Measurements from ENCODE around the gene SLC25A29.

SLC25A29 gene

GRCh38 chr14:100330388-100330931, 24.2 kb upstream of the SLC25A29 start:
- Histone ChIP-seq H3K9ac (ENCODE audit: low read depth, low read length) (no peak overlapping the region), H3K4me3 (ENCODE audit: low read depth, low read length) (no peak overlapping the region), H3K4me1 (ENCODE audit: control insufficient read depth, insufficient read depth, low read length) (no peaks in the 10 kb centered on the region), H3K36me3 (ENCODE audit: control insufficient read depth, insufficient read depth, low read length) (peaks cover 18% of the 10 kb centered on the region), H3K27me3 (ENCODE audit: control insufficient read depth, insufficient read depth, low read length) (no peaks in the 10 kb centered on the region), H3K9me3 (ENCODE audit: control insufficient read depth, insufficient read depth, low read length) (no peaks in the 10 kb centered on the region), H3K27ac (ENCODE audit: low read depth, low read length) (no peak overlapping the region)

GRCh38 chr14:100330007-100330344, 23.7 kb upstream of the SLC25A29 start:
- Histone ChIP-seq H3K27ac (ENCODE audit: low read depth, low read length) (no peak overlapping the region), H3K9me3 (ENCODE audit: control insufficient read depth, insufficient read depth, low read length) (no peaks in the 10 kb centered on the region), H3K9ac (ENCODE audit: low read depth, low read length) (no peak overlapping the region), H3K4me1 (ENCODE audit: control insufficient read depth, insufficient read depth, low read length) (no peaks in the 10 kb centered on the region), H3K36me3 (ENCODE audit: control insufficient read depth, insufficient read depth, low read length) (peaks cover 17% of the 10 kb centered on the region), H3K4me3 (ENCODE audit: low read depth, low read length) (no peak overlapping the region), H3K27me3 (ENCODE audit: control insufficient read depth, insufficient read depth, low read length) (no peaks in the 10 kb centered on the region)

GRCh38 chr14:100329233-100330006, 23.2 kb upstream of the SLC25A29 start:
- H3K36me3 ChIP-seq (ENCODE audit: control insufficient read depth, insufficient read depth, low read length), result peaks cover 11% of the 10 kb centered on the region
- H3K4me1 ChIP-seq (ENCODE audit: control insufficient read depth, insufficient read depth, low read length), result no peaks in the 10 kb centered on the region
- no peaks in the 10 kb centered on the region for H3K9me3 ChIP-seq (ENCODE audit: control insufficient read depth, insufficient read depth, low read length)
- H3K9ac ChIP-seq (ENCODE audit: low read depth, low read length), result no peak overlapping the region
- H3K4me3 ChIP-seq (ENCODE audit: low read depth, low read length), result no peak overlapping the region
- H3K27ac ChIP-seq (ENCODE audit: low read depth, low read length), result no peak overlapping the region
- H3K27me3 ChIP-seq (ENCODE audit: control insufficient read depth, insufficient read depth, low read length), result no peaks in the 10 kb centered on the region

DNA sequence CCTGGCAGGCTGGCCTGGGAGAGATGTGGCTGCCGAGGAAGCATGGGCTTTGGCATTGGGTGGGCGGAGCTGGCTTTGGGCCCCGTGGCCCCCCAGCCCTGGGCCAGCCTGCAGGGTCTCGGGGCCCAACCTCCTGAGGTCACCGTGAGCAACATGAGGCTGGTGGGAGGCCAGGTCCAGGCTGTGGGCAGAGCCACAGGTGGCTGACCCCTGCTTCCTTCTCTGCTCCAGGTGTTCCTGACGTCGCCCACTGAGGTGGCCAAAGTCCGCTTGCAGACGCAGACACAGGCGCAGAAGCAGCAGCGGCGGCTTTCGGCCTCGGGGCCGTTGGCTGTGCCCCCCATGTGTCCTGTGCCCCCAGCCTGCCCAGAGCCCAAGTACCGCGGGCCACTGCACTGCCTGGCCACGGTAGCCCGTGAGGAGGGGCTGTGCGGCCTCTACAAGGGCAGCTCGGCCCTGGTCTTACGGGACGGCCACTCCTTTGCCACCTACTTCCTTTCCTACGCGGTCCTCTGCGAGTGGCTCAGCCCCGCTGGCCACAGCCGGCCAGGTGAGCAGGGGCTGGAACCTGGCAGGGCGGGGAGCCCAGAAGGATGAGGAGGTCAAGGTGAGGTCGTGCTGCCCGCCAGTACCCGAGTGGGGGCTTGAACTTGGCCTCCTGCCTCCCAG, 22.4 kb upstream of the SLC25A29 start:
- Histone ChIP-seq H3K27ac (ENCODE audit: low read depth, low read length) (no peak overlapping the region), H3K27me3 (ENCODE audit: control insufficient read depth, insufficient read depth, low read length) (no peaks in the 10 kb centered on the region), H3K4me3 (ENCODE audit: low read depth, low read length) (no peak overlapping the region), H3K9ac (ENCODE audit: low read depth, low read length) (no peak overlapping the region), H3K36me3 (ENCODE audit: control insufficient read depth, insufficient read depth, low read length) (peaks cover 4% of the 10 kb centered on the region; the same call in 1 of the 2 replicates), H3K4me1 (ENCODE audit: control insufficient read depth, insufficient read depth, low read length) (no peaks in the 10 kb centered on the region), H3K9me3 (ENCODE audit: control insufficient read depth, insufficient read depth, low read length) (no peaks in the 10 kb centered on the region)

- no peak overlapping the region for H3K9ac ChIP-seq (ENCODE audit: low read depth, low read length)
- no peaks in the 10 kb centered on the region for H3K27me3 ChIP-seq (ENCODE audit: control insufficient read depth, insufficient read depth, low read length)
- H3K27ac ChIP-seq (ENCODE audit: low read depth, low read length), result no peak overlapping the region
- no peak overlapping the region for H3K4me3 ChIP-seq (ENCODE audit: low read depth, low read length)
- H3K4me1 ChIP-seq (ENCODE audit: control insufficient read depth, insufficient read depth, low read length), result no peaks in the 10 kb centered on the region
- H3K9me3 ChIP-seq (ENCODE audit: control insufficient read depth, insufficient read depth, low read length), result no peaks in the 10 kb centered on the region
- no peaks in the 10 kb centered on the region for H3K36me3 ChIP-seq (ENCODE audit: control insufficient read depth, insufficient read depth, low read length)
Measured at GRCh38 chr14:100327128-100327527, 20.9 kb upstream of the SLC25A29 start.

DNA sequence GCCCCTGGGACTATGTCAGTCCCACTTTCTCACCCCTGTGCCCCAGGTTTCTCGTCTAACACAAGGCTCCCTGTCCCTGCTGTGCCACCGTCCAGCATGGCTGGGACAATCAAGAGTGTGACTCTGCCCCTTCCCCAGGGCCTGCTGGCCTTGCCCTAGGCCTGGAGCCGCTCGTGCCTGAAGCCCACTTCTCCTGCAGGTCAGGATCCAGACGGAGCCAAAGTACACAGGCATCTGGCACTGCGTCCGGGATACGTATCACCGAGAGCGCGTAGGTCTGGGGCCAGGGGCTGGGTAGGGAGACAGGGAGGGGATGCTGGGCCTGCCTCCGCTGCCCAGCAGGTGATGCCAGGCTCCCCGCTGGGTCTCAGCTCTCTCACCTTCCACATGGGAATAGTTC, 19.7 kb upstream of the SLC25A29 start:
- Histone ChIP-seq H3K4me3 (ENCODE audit: low read depth, low read length) (no peak overlapping the region), H3K9ac (ENCODE audit: low read depth, low read length) (no peak overlapping the region), H3K9me3 (ENCODE audit: control insufficient read depth, insufficient read depth, low read length) (no peaks in the 10 kb centered on the region), H3K36me3 (ENCODE audit: control insufficient read depth, insufficient read depth, low read length) (no peaks in the 10 kb centered on the region), H3K4me1 (ENCODE audit: control insufficient read depth, insufficient read depth, low read length) (no peaks in the 10 kb centered on the region), H3K27ac (ENCODE audit: low read depth, low read length) (no peak overlapping the region), H3K27me3 (ENCODE audit: control insufficient read depth, insufficient read depth, low read length) (no peaks in the 10 kb centered on the region)

- Histone ChIP-seq H3K9me3 (ENCODE audit: control insufficient read depth, insufficient read depth, low read length) (no peaks in the 10 kb centered on the region), H3K9ac (ENCODE audit: low read depth, low read length) (no peak overlapping the region), H3K4me3 (ENCODE audit: low read depth, low read length) (no peak overlapping the region), H3K36me3 (ENCODE audit: control insufficient read depth, insufficient read depth, low read length) (no peaks in the 10 kb centered on the region), H3K4me1 (ENCODE audit: control insufficient read depth, insufficient read depth, low read length) (no peaks in the 10 kb centered on the region), H3K27me3 (ENCODE audit: control insufficient read depth, insufficient read depth, low read length) (no peaks in the 10 kb centered on the region), H3K27ac (ENCODE audit: low read depth, low read length) (no peak overlapping the region)
Measured at GRCh38 chr14:100325231-100325632, 19.0 kb upstream of the SLC25A29 start.

DNA sequence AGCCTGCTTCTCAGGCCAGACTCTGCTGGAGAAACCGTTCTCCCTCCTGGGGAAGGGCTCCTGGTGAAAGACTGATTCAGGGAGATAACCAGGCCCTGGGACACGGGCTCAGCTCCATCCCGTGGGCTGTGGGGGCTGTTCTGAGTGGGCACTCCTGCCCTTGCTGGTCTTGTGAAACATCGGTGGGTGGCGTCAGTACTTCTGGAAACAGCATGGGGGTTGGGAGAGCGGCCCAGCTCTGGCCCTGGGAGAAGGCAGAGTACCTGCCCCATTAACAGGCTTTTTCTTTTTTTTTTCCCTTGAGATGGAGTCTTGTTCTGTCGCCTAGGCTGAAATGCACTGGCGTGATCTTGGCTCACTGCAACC, 17.7 kb upstream of the SLC25A29 start:
- H3K4me1 ChIP-seq (ENCODE audit: control insufficient read depth, insufficient read depth, low read length), result no peaks in the 10 kb centered on the region
- H3K9ac ChIP-seq (ENCODE audit: low read depth, low read length), result no peak overlapping the region
- H3K27ac ChIP-seq (ENCODE audit: low read depth, low read length), result no peak overlapping the region
- H3K9me3 ChIP-seq (ENCODE audit: control insufficient read depth, insufficient read depth, low read length), result no peaks in the 10 kb centered on the region
- no peak overlapping the region for H3K4me3 ChIP-seq (ENCODE audit: low read depth, low read length)
- no peaks in the 10 kb centered on the region for H3K27me3 ChIP-seq (ENCODE audit: control insufficient read depth, insufficient read depth, low read length)
- H3K36me3 ChIP-seq (ENCODE audit: control insufficient read depth, insufficient read depth, low read length), result no peaks in the 10 kb centered on the region

DNA sequence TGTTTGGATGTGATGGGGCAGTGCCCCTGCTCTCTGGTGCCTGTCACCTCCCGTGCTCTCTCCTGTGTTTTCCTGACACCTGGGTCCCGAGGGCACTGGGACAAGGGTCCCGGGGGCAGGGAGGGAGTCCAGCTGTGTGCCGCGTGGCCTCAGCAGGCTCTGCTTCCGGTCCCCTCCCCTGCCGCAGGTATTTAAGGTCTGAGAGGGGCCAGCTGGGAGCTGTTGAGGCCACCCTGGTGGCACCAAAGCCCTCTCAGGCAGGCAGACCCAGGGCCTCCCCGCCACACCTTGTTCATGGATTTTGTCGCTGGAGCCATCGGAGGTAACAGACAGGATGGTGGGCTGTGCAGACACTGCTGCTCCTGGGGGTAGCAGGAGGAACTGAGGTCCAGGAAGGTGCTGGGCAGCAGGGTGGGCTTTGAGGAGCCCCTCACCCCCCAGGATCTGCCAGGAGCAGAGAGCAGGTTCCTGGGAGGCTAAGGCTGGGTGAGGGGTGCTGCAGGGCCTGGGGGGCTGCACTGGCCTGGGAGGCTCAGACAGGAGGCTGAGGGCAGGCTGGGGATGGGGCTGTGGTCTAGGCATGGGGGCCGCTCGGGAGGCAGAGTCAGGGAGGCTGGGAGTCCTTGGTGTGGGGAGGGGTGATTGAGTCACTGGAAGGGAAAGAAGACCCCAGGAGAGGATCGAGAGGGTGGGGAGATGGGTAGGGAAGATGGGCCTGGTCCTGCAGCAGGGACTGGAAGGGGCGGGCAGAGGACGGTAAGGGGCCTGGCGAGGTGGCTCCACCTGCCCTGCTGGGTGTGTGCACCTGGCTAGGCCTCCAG, 17.1 kb upstream of the SLC25A29 start, which contains the start of gene SLC25A47:
SLC25A47 (plus strand) TSS at position 219 of the 821 bp plus-strand sequence; CDS start at position 295, 76 bp downstream.
- Histone ChIP-seq H3K27me3 (ENCODE audit: control insufficient read depth, insufficient read depth, low read length) (no peaks in the 10 kb centered on the region), H3K9ac (ENCODE audit: low read depth, low read length) (no peak within 1 kb of the TSS), H3K9me3 (ENCODE audit: control insufficient read depth, insufficient read depth, low read length) (no peaks in the 10 kb centered on the region), H3K4me1 (ENCODE audit: control insufficient read depth, insufficient read depth, low read length) (no peaks in the 10 kb centered on the region), H3K36me3 (ENCODE audit: control insufficient read depth, insufficient read depth, low read length) (no peaks in the 10 kb centered on the region), H3K4me3 (ENCODE audit: low read depth, low read length) (no peak within 1 kb of the TSS), H3K27ac (ENCODE audit: low read depth, low read length) (no peak within 1 kb of the TSS)

DNA sequence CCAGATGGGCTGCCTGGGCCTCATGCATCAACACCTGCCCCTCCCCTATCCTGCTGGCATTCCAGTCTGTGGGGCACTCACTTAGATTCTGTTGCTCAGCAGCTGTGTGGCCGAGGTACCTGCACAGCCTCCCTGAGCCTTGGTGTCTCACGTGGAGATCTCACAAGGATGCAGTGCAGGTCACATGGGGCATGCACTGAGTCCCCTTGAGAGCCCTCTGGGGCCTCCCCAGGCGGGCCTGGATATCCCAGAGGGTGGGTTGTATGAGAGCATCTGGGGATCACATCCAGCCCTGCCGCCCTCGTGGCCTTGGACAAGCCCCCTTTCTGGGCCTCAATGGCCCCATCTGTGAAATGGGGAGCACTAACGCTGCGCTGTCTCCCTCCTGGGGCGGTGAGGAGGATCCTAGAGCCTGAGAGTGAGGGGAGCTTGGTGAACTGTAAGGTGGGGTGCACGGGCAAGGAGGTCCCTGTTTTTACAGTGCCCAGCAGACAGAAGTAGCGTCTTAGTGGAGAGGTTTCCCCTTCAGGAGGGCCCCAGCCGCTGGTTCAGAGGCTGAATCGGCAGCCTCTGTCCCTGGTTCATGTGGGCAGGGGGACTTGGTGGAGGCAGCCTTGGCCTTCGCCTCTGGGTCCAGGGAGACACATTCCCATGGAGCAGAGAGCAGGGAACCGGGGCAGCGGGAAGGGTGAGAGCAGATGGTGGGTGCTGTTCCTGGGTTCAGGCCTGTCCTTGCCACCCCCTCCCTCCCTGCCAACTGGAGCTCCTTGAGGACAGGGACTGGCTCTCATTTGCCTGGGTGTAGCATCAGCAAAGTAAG, 16.1 kb upstream of the SLC25A29 start:
- Histone ChIP-seq H3K9me3 (ENCODE audit: control insufficient read depth, insufficient read depth, low read length) (no peaks in the 10 kb centered on the region), H3K36me3 (ENCODE audit: control insufficient read depth, insufficient read depth, low read length) (no peaks in the 10 kb centered on the region), H3K27me3 (ENCODE audit: control insufficient read depth, insufficient read depth, low read length) (no peaks in the 10 kb centered on the region), H3K27ac (ENCODE audit: low read depth, low read length) (no peak overlapping the region), H3K9ac (ENCODE audit: low read depth, low read length) (no peak overlapping the region), H3K4me1 (ENCODE audit: control insufficient read depth, insufficient read depth, low read length) (peaks cover 3% of the 10 kb centered on the region; the same call in 1 of the 2 replicates), H3K4me3 (ENCODE audit: low read depth, low read length) (no peak overlapping the region)

Measured in HUES48 (cell line).